Left lung (tissue), 10 donors: Measurements from ENCODE around the gene ADGRL3. TPM values are rescaled to one million over a fixed set of nuclear protein-coding genes. Genes with fewer than 3 reads are reported as not detected.

Source experiments
- ATAC-seq: fragments of 200-7000 bp; cut with Tn5 transposase; one replicate; pipeline ENCODE4 v1.9.1; 2020; ENCODE audit warnings: moderate library complexity
- DNase-seq, 4 donors: peaks; one replicate each; pipeline ENCODE4 v3.0.0-alpha.2; 2013 to 2020
- H3K27ac ChIP-seq, 2 donors: fragments of 200-600 bp; sonication (generic) in 1 of 2; one replicate each; pipeline versions ENCODE4 v1.5.0 to v1.8.0; 2020 to 2021
- H3K27me3 ChIP-seq, 2 donors: fragments of 200-600 bp; sonication (generic) in 1 of 2; one replicate each; pipeline versions ENCODE4 v1.5.0 to v1.8.0; 2020 to 2021
- H3K36me3 ChIP-seq, 2 donors: fragments of 200-600 bp; sonication (generic) in 1 of 2; one replicate each; pipeline versions ENCODE4 v1.5.0 to v1.8.0; 2020 to 2021
- H3K4me1 ChIP-seq, 2 donors: fragments of 200-600 bp; one replicate each; pipeline ENCODE4 v1.8.0; 2021
- H3K4me3 ChIP-seq, 2 donors: fragments of 200-600 bp; sonication (generic) in 1 of 2; one replicate each; pipeline versions ENCODE4 v1.5.0 to v1.8.0; 2020 to 2021; ENCODE audit warnings: mild to moderate bottlenecking in 1 of 2
- H3K9me3 ChIP-seq, 2 donors: fragments of 200-600 bp; sonication (generic) in 1 of 2; one replicate each; pipeline versions ENCODE4 v1.5.0 to v1.8.0; 2020 to 2021
- CTCF ChIP-seq, 2 donors: fragments of 200-600 bp; sonication (generic) in 1 of 2; IDR thresholded peaks; one replicate each; pipeline versions ENCODE4 v1.5.0 to v1.8.0; 2021; ENCODE audit warnings: antibody characterized with exemption in 2 of 2
- intact Hi-C, 2 donors: fragments of 100-400 bp; cut with DNase I; formaldehyde crosslinking; loops; one replicate each; pipeline versions ENCODE4 v1.11.2 to v1.14.2; 2022
- polyA plus RNA-seq, 6 donors: library from polyadenylated mRNA; unstranded; fragments of 120-200 nt; gene quantifications; one replicate each; pipeline ENCODE4 v1.2.1, GENCODE V29; 2013; ENCODE audit not compliant: insufficient read length in 6 of 6
- total RNA-seq, 2 donors: library from RNA; stranded (reverse); fragmentation: NEBNext Ultra II Directional; extraction: Animal tissue kit (Norgen Biotek cat#: 25700); gene quantifications; one replicate each; pipeline ENCODE4 v1.2.1, GENCODE V29; 2021
- donor health status: DM: no; HTN: yes; CAD: no.
- donor health status: DM: no; HTN: no; CAD: no.

Gene ADGRL3
- total and polyA plus RNA-seq, 8 donors: 2.7 to 23.4 (median 19.6) TPM

- Histone ChIP-seq H3K9me3 (peaks cover 0 to 9% of the 10 kb centered on the region in 2 donors), H3K36me3 (no peaks in the 10 kb centered on the region), H3K4me3 (no peak overlapping the region), H3K27ac (no peak overlapping the region), H3K4me1 (no peaks in the 10 kb centered on the region), H3K27me3 (no peaks in the 10 kb centered on the region)
- ATAC-seq: no peak
- intact Hi-C loops: no loop called here
- DNase-seq: no peak
- TF ChIP-seq CTCF (IDR thresholded peaks at IDR 0.05): no peak
Observed at GRCh38 chr4:61739887-61740286, 539.8 kb downstream of the ADGRL3 start.

GRCh38 chr4:61740886-61741285 is 540.8 kb downstream of the ADGRL3 start:
- intact Hi-C loops: no loop called here
- H3K36me3 ChIP-seq: no peaks in the 10 kb centered on the region
- DNase-seq: no peak
- TF ChIP-seq CTCF (IDR thresholded peaks at IDR 0.05): no peak
- peaks cover 0 to 9% of the 10 kb centered on the region in 2 donors for H3K9me3 ChIP-seq
- H3K4me3 ChIP-seq: no peak overlapping the region
- no peak overlapping the region for H3K27ac ChIP-seq
- no peaks in the 10 kb centered on the region for H3K4me1 ChIP-seq
- no peaks in the 10 kb centered on the region for H3K27me3 ChIP-seq
- no peak for ATAC-seq

GRCh38 chr4:61741327-61742096 is 541.4 kb downstream of the ADGRL3 start:
- Histone ChIP-seq H3K36me3 (no peaks in the 10 kb centered on the region), H3K9me3 (peaks cover 0 to 9% of the 10 kb centered on the region in 2 donors), H3K27me3 (no peaks in the 10 kb centered on the region), H3K4me3 (no peak overlapping the region), H3K4me1 (no peaks in the 10 kb centered on the region), H3K27ac (no peak overlapping the region)
- ATAC-seq: peak; percentile 39
- no peak for TF ChIP-seq CTCF (IDR thresholded peaks at IDR 0.05)
- intact Hi-C loops: no loop called here
- peak in 2 of 4 donors; percentile 79 to 90 for DNase-seq

- no peak for TF ChIP-seq CTCF (IDR thresholded peaks at IDR 0.05)
- Histone ChIP-seq H3K27me3 (no peaks in the 10 kb centered on the region), H3K27ac (no peak overlapping the region), H3K4me3 (no peak overlapping the region), H3K4me1 (no peaks in the 10 kb centered on the region), H3K9me3 (peaks cover 0 to 7% of the 10 kb centered on the region in 2 donors), H3K36me3 (no peaks in the 10 kb centered on the region)
- intact Hi-C loops: no loop called here
- ATAC-seq (no peak), DNase-seq (no peak)
Observed at GRCh38 chr4:61750810-61751209, 550.7 kb downstream of the ADGRL3 start.

GRCh38 chr4:61752617-61753016 is 552.5 kb downstream of the ADGRL3 start:
- Histone ChIP-seq H3K4me3 (no peak overlapping the region), H3K4me1 (no peaks in the 10 kb centered on the region), H3K9me3 (peaks cover 0 to 7% of the 10 kb centered on the region in 2 donors), H3K36me3 (no peaks in the 10 kb centered on the region), H3K27me3 (no peaks in the 10 kb centered on the region), H3K27ac (no peak overlapping the region)
- intact Hi-C loops: no loop called here
- ATAC-seq (no peak), DNase-seq (no peak)
- TF ChIP-seq CTCF (IDR thresholded peaks at IDR 0.05): no peak
